ENCODE measurements around the gene UBAP1. TPM values are rescaled to one million over a fixed set of nuclear protein-coding genes. Genes with fewer than 3 reads are reported as not detected.

UBAP1 gene
- total RNA-seq, 2 experiments from 2014 or later = 28.2 to 29.8 TPM

- no peaks in the 10 kb centered on the region for H3K9me3 Mint-ChIP-seq
- ATAC-seq = no peak
- H3K27ac Mint-ChIP-seq = peak overlapping the region; percentile 98
- intact Hi-C loops (cut with micrococcal nuclease) = no loop called here
- no peak for DNase-seq
- no peak for TF ChIP-seq CTCF (IDR thresholded peaks at IDR 0.05)
- peaks cover 11% of the 10 kb centered on the region for H3K4me1 Mint-ChIP-seq (ENCODE audit: low read depth)
- peak overlapping the region; percentile 99 for H3K4me3 Mint-ChIP-seq
- POLR2A ChIA-PET = interaction anchor here (0.5 to 1.7 kb wide), 7 partner anchors 7 to 152 kb away, joined by 3 to 6 read pairs (median 4); no protein-coding TSS in a partner anchor
- CTCF ChIA-PET = interaction anchor here (0.6 to 1.2 kb wide), 4 partner anchors 14 to 341 kb away, joined by 3 to 10 read pairs (median 4); no protein-coding TSS in a partner anchor
- peaks cover 2% of the 10 kb centered on the region for H3K36me3 Mint-ChIP-seq (ENCODE audit: low read depth)
- H3K27me3 Mint-ChIP-seq = no peaks in the 10 kb centered on the region
Observed at GRCh38 chr9:34177593-34178435, 1.0 kb upstream of the UBAP1 start.

GRCh38 chr9:34179213-34180136 is 632 bp downstream of the UBAP1 start:
- ChIA-PET CTCF (interaction anchor here (1.0 to 1.2 kb wide), 3 partner anchors 12 to 73 kb away, joined by 3 to 10 read pairs (median 5); no protein-coding TSS in a partner anchor), POLR2A (interaction anchor here (0.8 to 2.2 kb wide), 9 partner anchors 9 to 345 kb away, joined by 3 to 7 read pairs (median 4); partner anchors contain the start of genes DCAF12 and UBAP2)
- intact Hi-C loops (cut with micrococcal nuclease) = no loop called here
- ATAC-seq = peak; percentile 3
- Mint-ChIP-seq H3K27ac (peak overlapping the region; percentile 98), H3K4me1 (ENCODE audit: low read depth) (peaks cover 11% of the 10 kb centered on the region), H3K27me3 (no peaks in the 10 kb centered on the region), H3K4me3 (peak overlapping the region; percentile 99), H3K9me3 (no peaks in the 10 kb centered on the region), H3K36me3 (ENCODE audit: low read depth) (peaks cover 6% of the 10 kb centered on the region)
- DNase-seq = peak; percentile 14
- no peak for TF ChIP-seq CTCF (IDR thresholded peaks at IDR 0.05)

- Mint-ChIP-seq H3K9me3 (no peaks in the 10 kb centered on the region), H3K4me1 (ENCODE audit: low read depth) (peaks cover 36% of the 10 kb centered on the region), H3K27me3 (no peaks in the 10 kb centered on the region), H3K4me3 (no peak overlapping the region), H3K27ac (peak overlapping the region; percentile 68), H3K36me3 (ENCODE audit: low read depth) (peaks cover 11% of the 10 kb centered on the region)
- ATAC-seq (peak; percentile 95), DNase-seq (peak; percentile 42)
- intact Hi-C loops (cut with micrococcal nuclease) = no loop called here
- CTCF ChIA-PET = no interaction called here
- no peak for TF ChIP-seq CTCF (IDR thresholded peaks at IDR 0.05)
- POLR2A ChIA-PET = interaction anchor here (0.5 to 0.7 kb wide), 2 partner anchors 96 to 242 kb away, joined by 3 read pairs; no protein-coding TSS in a partner anchor
Observed at GRCh38 chr9:34185778-34186551, 7.1 kb downstream of the UBAP1 start.

GRCh38 chr9:34187891-34188240 is 9.0 kb downstream of the UBAP1 start:
- ChIA-PET CTCF (no interaction called here), POLR2A (interaction anchor here (1.2 kb wide), 1 partner anchor 9 kb away, joined by 4 read pairs; the partner anchor contains the start of gene UBAP1)
- intact Hi-C loops (cut with micrococcal nuclease) = no loop called here
- peaks cover 48% of the 10 kb centered on the region for H3K4me1 Mint-ChIP-seq (ENCODE audit: low read depth)
- no peak for ATAC-seq
- H3K4me3 Mint-ChIP-seq = no peak overlapping the region
- H3K9me3 Mint-ChIP-seq = no peaks in the 10 kb centered on the region
- no peak for DNase-seq
- no peaks in the 10 kb centered on the region for H3K27me3 Mint-ChIP-seq
- H3K36me3 Mint-ChIP-seq (ENCODE audit: low read depth) = peaks cover 11% of the 10 kb centered on the region
- H3K27ac Mint-ChIP-seq = peak overlapping the region; percentile 34
- TF ChIP-seq CTCF (IDR thresholded peaks at IDR 0.05) = no peak
